Skeletal muscle satellite cell (primary cell): ENCODE results near the gene KCNQ1.
A peak's percentile ranks its signal among the peaks of the same experiment; 100 is the strongest.

Experiments
- H3K27me3 ChIP-seq: 2 replicates; pipeline ENCODE4 v1.7.0; 2013; ENCODE audit warnings: low read length; ENCODE audit not compliant: control insufficient read depth, insufficient read depth
- H3K36me3 ChIP-seq: 2 replicates; pipeline ENCODE4 v1.7.0; 2013; ENCODE audit warnings: mild to moderate bottlenecking, control low read depth, low read length; ENCODE audit not compliant: insufficient read depth
- H3K4me1 ChIP-seq: 2 replicates; pipeline ENCODE4 v1.7.0; 2013; ENCODE audit warnings: low read length; ENCODE audit not compliant: control insufficient read depth, insufficient read depth
- H3K4me2 ChIP-seq: 2 replicates; pipeline ENCODE4 v1.7.0; 2013; ENCODE audit warnings: mild to moderate bottlenecking, low read length
- H3K4me3 ChIP-seq: 2 replicates; pipeline ENCODE4 v1.7.0; 2013; ENCODE audit warnings: low read length
- H3K9ac ChIP-seq: 2 replicates; pipeline ENCODE4 v1.7.0; 2013; ENCODE audit warnings: mild to moderate bottlenecking, low read depth, low read length, moderate library complexity
- H3K9me3 ChIP-seq: replicated peaks from 2 replicates; pipeline ENCODE4 v1.7.0; 2013; ENCODE audit warnings: mild to moderate bottlenecking, control low read depth, low read length

The KCNQ1 gene

GRCh38 chr11:2738551-2739431 is 294.0 kb downstream of the KCNQ1 start:
- Histone ChIP-seq H3K9ac (no peak overlapping the region), H3K9me3 (no peaks in the 10 kb centered on the region), H3K4me2 (no peak overlapping the region), H3K36me3 (no peaks in the 10 kb centered on the region), H3K4me3 (no peak overlapping the region), H3K4me1 (peaks cover 8% of the 10 kb centered on the region), H3K27me3 (no peaks in the 10 kb centered on the region)

GRCh38 chr11:2739531-2740274 is 294.9 kb downstream of the KCNQ1 start:
- H3K9ac ChIP-seq, result no peak overlapping the region
- no peaks in the 10 kb centered on the region for H3K27me3 ChIP-seq
- no peak overlapping the region for H3K4me3 ChIP-seq
- H3K9me3 ChIP-seq, result no peaks in the 10 kb centered on the region
- H3K4me2 ChIP-seq, result no peak overlapping the region
- peaks cover 8% of the 10 kb centered on the region for H3K4me1 ChIP-seq
- H3K36me3 ChIP-seq, result no peaks in the 10 kb centered on the region

- H3K4me3 ChIP-seq, result no peak overlapping the region
- H3K9me3 ChIP-seq, result no peaks in the 10 kb centered on the region
- H3K27me3 ChIP-seq, result peaks cover 6% of the 10 kb centered on the region
- no peaks in the 10 kb centered on the region for H3K36me3 ChIP-seq
- no peak overlapping the region for H3K4me2 ChIP-seq
- no peak overlapping the region for H3K9ac ChIP-seq
- H3K4me1 ChIP-seq, result peaks cover 8% of the 10 kb centered on the region
These were observed 295.6 kb downstream of the KCNQ1 start for GRCh38 chr11:2740275-2740940.

- Histone ChIP-seq H3K9ac (no peak overlapping the region), H3K4me3 (no peak overlapping the region), H3K36me3 (no peaks in the 10 kb centered on the region), H3K4me1 (peaks cover 8% of the 10 kb centered on the region), H3K27me3 (peaks cover 8% of the 10 kb centered on the region), H3K9me3 (no peaks in the 10 kb centered on the region), H3K4me2 (no peak overlapping the region)
These were observed 296.2 kb downstream of the KCNQ1 start for GRCh38 chr11:2741006-2741376.

GRCh38 chr11:2741377-2742131 is 296.7 kb downstream of the KCNQ1 start:
- H3K27me3 ChIP-seq, result peaks cover 11% of the 10 kb centered on the region
- H3K9me3 ChIP-seq, result no peaks in the 10 kb centered on the region
- H3K36me3 ChIP-seq, result no peaks in the 10 kb centered on the region
- H3K4me3 ChIP-seq, result no peak overlapping the region
- H3K4me1 ChIP-seq, result peaks cover 8% of the 10 kb centered on the region
- H3K9ac ChIP-seq, result no peak overlapping the region
- H3K4me2 ChIP-seq, result peak overlapping the region; percentile 27

- Histone ChIP-seq H3K27me3 (peaks cover 16% of the 10 kb centered on the region), H3K9ac (no peak overlapping the region), H3K4me1 (peaks cover 8% of the 10 kb centered on the region), H3K36me3 (no peaks in the 10 kb centered on the region), H3K4me3 (no peak overlapping the region), H3K9me3 (no peaks in the 10 kb centered on the region), H3K4me2 (no peak overlapping the region)
These were observed 297.4 kb downstream of the KCNQ1 start for GRCh38 chr11:2742201-2742600.

- Histone ChIP-seq H3K9ac (no peak overlapping the region), H3K4me2 (no peak overlapping the region), H3K27me3 (peaks cover 21% of the 10 kb centered on the region), H3K4me3 (no peak overlapping the region), H3K36me3 (no peaks in the 10 kb centered on the region), H3K4me1 (peaks cover 4% of the 10 kb centered on the region), H3K9me3 (no peaks in the 10 kb centered on the region)
These were observed 298.0 kb downstream of the KCNQ1 start for GRCh38 chr11:2742611-2743426.

GRCh38 chr11:2743427-2744110 is 298.8 kb downstream of the KCNQ1 start:
- Histone ChIP-seq H3K4me2 (no peak overlapping the region), H3K4me3 (no peak overlapping the region), H3K4me1 (peaks cover 2% of the 10 kb centered on the region), H3K27me3 (peaks cover 24% of the 10 kb centered on the region), H3K9ac (no peak overlapping the region), H3K9me3 (no peaks in the 10 kb centered on the region), H3K36me3 (no peaks in the 10 kb centered on the region)

- no peaks in the 10 kb centered on the region for H3K9me3 ChIP-seq
- H3K4me3 ChIP-seq, result no peak overlapping the region
- H3K27me3 ChIP-seq, result peaks cover 24% of the 10 kb centered on the region
These were observed 299.4 kb downstream of the KCNQ1 start for GRCh38 chr11:2744166-2744565.

GRCh38 chr11:2745511-2745910 is 300.7 kb downstream of the KCNQ1 start:
- H3K9ac ChIP-seq, result no peak overlapping the region
- no peaks in the 10 kb centered on the region for H3K36me3 ChIP-seq
- no peak overlapping the region for H3K4me3 ChIP-seq
- H3K27me3 ChIP-seq, result peaks cover 29% of the 10 kb centered on the region
- peaks cover 2% of the 10 kb centered on the region for H3K4me1 ChIP-seq
- H3K9me3 ChIP-seq, result no peaks in the 10 kb centered on the region
- no peak overlapping the region for H3K4me2 ChIP-seq

More at GRCh38 chr11:2744166-2744565, 299.4 kb downstream of the KCNQ1 start:
- Histone ChIP-seq H3K36me3 (no peaks in the 10 kb centered on the region), H3K4me1 (peaks cover 2% of the 10 kb centered on the region), H3K4me2 (no peak overlapping the region), H3K9ac (no peak overlapping the region)
